COLO829 (cell line): ENCODE results near the gene CORO2A.

ENCODE experiments used
- DNase-seq: peaks from one replicate; pipeline ENCODE4 v3.0.0; 2012; ENCODE audit warnings: low spot score

Gene CORO2A

GRCh38 chr9:98171176-98171925 lies 21.1 kb downstream of the CORO2A start:
- DNase-seq = no peak

- peak; percentile 99 for DNase-seq
Measured at GRCh38 chr9:98168941-98169488, 23.4 kb downstream of the CORO2A start.

GRCh38 chr9:98168153-98168780 lies 24.2 kb downstream of the CORO2A start:
- DNase-seq = no peak

GRCh38 chr9:98164912-98165311 lies 27.5 kb downstream of the CORO2A start:
- no peak for DNase-seq

- no peak for DNase-seq
Measured at GRCh38 chr9:98162613-98163012, 29.8 kb downstream of the CORO2A start.

- DNase-seq = no peak
Measured at GRCh38 chr9:98161851-98162250, 30.6 kb downstream of the CORO2A start.

GRCh38 chr9:98159790-98160189 lies 32.6 kb downstream of the CORO2A start:
- no peak for DNase-seq

GRCh38 chr9:98159301-98159700 lies 33.1 kb downstream of the CORO2A start:
- no peak for DNase-seq

- DNase-seq = no peak
Measured at GRCh38 chr9:98158071-98158831, 34.2 kb downstream of the CORO2A start.

GRCh38 chr9:98157372-98157771 lies 35.1 kb downstream of the CORO2A start:
- DNase-seq = no peak

- no peak for DNase-seq
Measured at GRCh38 chr9:98154678-98155077, 37.8 kb downstream of the CORO2A start.

GRCh38 chr9:98152526-98152925 lies 39.9 kb downstream of the CORO2A start:
- DNase-seq = no peak

- no peak for DNase-seq
Measured at GRCh38 chr9:98150721-98151120, 41.7 kb downstream of the CORO2A start.

GRCh38 chr9:98150164-98150563 lies 42.3 kb downstream of the CORO2A start:
- DNase-seq = no peak

GRCh38 chr9:98149422-98149821 lies 43.0 kb downstream of the CORO2A start:
- no peak for DNase-seq

- no peak for DNase-seq
Measured at GRCh38 chr9:98148486-98148885, 44.0 kb downstream of the CORO2A start.

GRCh38 chr9:98147582-98147981 lies 44.9 kb downstream of the CORO2A start:
- no peak for DNase-seq

- DNase-seq = no peak
Measured at GRCh38 chr9:98146101-98146991, 46.1 kb downstream of the CORO2A start.

- DNase-seq = no peak
Measured at GRCh38 chr9:98144631-98145030, 47.8 kb downstream of the CORO2A start.

GRCh38 chr9:98144076-98144475 lies 48.4 kb downstream of the CORO2A start:
- no peak for DNase-seq

GRCh38 chr9:98142925-98143481 lies 49.4 kb downstream of the CORO2A start:
- DNase-seq = no peak
